A549 (cell line): ENCODE data around the gene OR1N1. TPM values are rescaled to one million over a fixed set of nuclear protein-coding genes. Genes with fewer than 3 reads are reported as not detected.
A peak's percentile ranks its signal among the peaks of the same experiment; 100 is the strongest.

Experiments used
- ATAC-seq, 2 experiments: fragments of 200-7000 bp in 1 of 2; fragments of >200 bp in 1 of 2; cut with Nextera tagmentation in 1 of 2; cut with Tn5 transposase in 1 of 2; 3 replicates each; pipeline versions ENCODE4 v1.8.0 to v1.9.1; 2018 to 2020; ENCODE audit warnings: mild to moderate bottlenecking in 1 of 2, moderate library complexity in 1 of 2
- CTCF ChIA-PET: fragments of 300-600 bp; sonication (Branson Sonifier 250); formaldehyde crosslinking; extraction: SDS; loops from one replicate; lab custom pipeline; 2021; ENCODE audit warnings: antibody characterized with exemption, inconsistent platforms; lab: Yijun Ruan, JAX
- POLR2A ChIA-PET: fragments of 350-600 bp; formaldehyde crosslinking; extraction: SDS; loops from one replicate; lab custom pipeline; 2021; ENCODE audit warnings: antibody characterized with exemption, inconsistent platforms; lab: Yijun Ruan, JAX
- DNase-seq, 2 experiments: peaks; one replicate each; pipeline versions ENCODE4 v3.0.0 to v3.0.0-alpha.2; 2011 to 2016; ENCODE audit warnings: low read depth in 1 of 2, low spot score in 1 of 2
- FAIRE-seq: peaks from 2 replicates; lab custom pipeline; 2011; peaks lifted over from hg19 to GRCh38; lab: Jason Lieb, UNC
- H3K27ac ChIP-seq, 2 experiments: fragments of >200 bp; sonication (Bioruptor Twin); formaldehyde crosslinking; 3 replicates each; pipeline ENCODE4 v1.5.1; 2016 to 2017
- H3K4me1 ChIP-seq: fragments of >200 bp; sonication (Bioruptor Twin); formaldehyde crosslinking; 3 replicates; pipeline ENCODE4 v1.6.1; 2016
- H3K4me2 ChIP-seq: fragments of >200 bp; sonication (Bioruptor Twin); formaldehyde crosslinking; 3 replicates; pipeline ENCODE4 v1.6.1; 2016
- H3K4me3 ChIP-seq: fragments of >200 bp; sonication (Bioruptor Twin); formaldehyde crosslinking; 3 replicates; pipeline ENCODE4 v1.5.1; 2016
- H3K9me3 ChIP-seq: fragments of >200 bp; sonication (Bioruptor Twin); formaldehyde crosslinking; 3 replicates; pipeline ENCODE4 v1.6.1; 2016
- BCL3 ChIP-seq: fragments of >200 bp; sonication (Bioruptor Twin); formaldehyde crosslinking; IDR thresholded peaks from 3 replicates; pipeline ENCODE4 v1.6.1; 2016
- CBX2 ChIP-seq: fragments of 200-600 bp; sonication (generic); IDR thresholded peaks from 2 replicates; pipeline ENCODE4 v1.6.1; 2016; ENCODE audit warnings: low read depth, mild to moderate bottlenecking, borderline replicate concordance
- CEBPB ChIP-seq, 2 experiments: fragments of >200 bp in 1 of 2; sonication (Bioruptor Twin) in 1 of 2; formaldehyde crosslinking in 1 of 2; IDR thresholded peaks; 2 replicates each; pipeline ENCODE4 v1.6.1; 2012 to 2016
- CHD2 ChIP-seq: fragments of 150-350 bp; IDR thresholded peaks from 2 replicates; pipeline ENCODE4 v1.6.1; 2014; ENCODE audit warnings: low read length; ENCODE audit not compliant: partially characterized antibody
- CHD4 ChIP-seq: fragments of 200-600 bp; sonication (generic); IDR thresholded peaks from 2 replicates; pipeline ENCODE4 v1.6.1; 2016; ENCODE audit warnings: antibody characterized with exemption, mild to moderate bottlenecking, borderline replicate concordance
- E2F6 ChIP-seq: IDR thresholded peaks from 2 replicates; pipeline ENCODE4 v1.6.1; 2012; ENCODE audit warnings: low read depth, borderline replicate concordance
- ELK1 ChIP-seq: fragments of 150-350 bp; IDR thresholded peaks from 2 replicates; pipeline ENCODE4 v1.6.1; 2014; ENCODE audit warnings: low read depth, mild to moderate bottlenecking, low read length
- EP300 ChIP-seq, 2 experiments: fragments of >200 bp; sonication (Bioruptor Twin); formaldehyde crosslinking; IDR thresholded peaks; 2 replicates in 1 of 2; 3 replicates in 1 of 2; pipeline ENCODE4 v1.6.1; 2016 to 2017
- FOSB ChIP-seq: fragments of 250-450 bp; sonication (Bioruptor Pico); IDR thresholded peaks from 2 replicates; pipeline ENCODE4 v1.5.0; 2020; ENCODE audit warnings: mild to moderate bottlenecking, moderate library complexity
- GATA3 ChIP-seq: IDR thresholded peaks from 2 replicates; pipeline ENCODE4 v1.6.1; 2012; ENCODE audit warnings: borderline replicate concordance
- HES2 ChIP-seq: fragments of >200 bp; sonication (Bioruptor Twin); formaldehyde crosslinking; IDR thresholded peaks from 2 replicates; pipeline ENCODE4 v1.6.1; 2016
- HMGXB4 ChIP-seq: fragments of 250-450 bp; sonication (Bioruptor Pico); IDR thresholded peaks from 2 replicates; pipeline ENCODE4 v1.5.0; 2021; ENCODE audit warnings: mild to moderate bottlenecking, moderate library complexity, borderline replicate concordance
- HOXB5 ChIP-seq: fragments of 250-450 bp; sonication (Bioruptor Pico); IDR thresholded peaks from 2 replicates; pipeline ENCODE4 v1.5.0; 2020; ENCODE audit warnings: mild to moderate bottlenecking, moderate library complexity
- KDM1A ChIP-seq: fragments of 200-600 bp; sonication (generic); IDR thresholded peaks from 2 replicates; pipeline ENCODE4 v1.6.1; 2016; ENCODE audit warnings: low read depth, mild to moderate bottlenecking
- MAFK ChIP-seq: fragments of 450-650 bp; IDR thresholded peaks from 2 replicates; pipeline ENCODE4 v1.6.1; 2014; ENCODE audit not compliant: partially characterized antibody
- MAZ ChIP-seq: fragments of 150-350 bp; IDR thresholded peaks from 2 replicates; pipeline ENCODE4 v1.6.1; 2014; ENCODE audit warnings: antibody characterized with exemption, low read depth, low read length, borderline replicate concordance
- MYC ChIP-seq: IDR thresholded peaks from 2 replicates; pipeline ENCODE4 v1.6.1; 2012; ENCODE audit warnings: mild to moderate bottlenecking, inconsistent platforms, low read length, improper control_type of control experiment, borderline replicate concordance
- NFE2L2 ChIP-seq: fragments of 150-350 bp; conservative IDR thresholded peaks from 2 replicates; pipeline ENCODE4 v1.6.1; 2014; ENCODE audit warnings: low read length
- NPAS2 ChIP-seq: fragments of 250-450 bp; sonication (Bioruptor Pico); IDR thresholded peaks from 2 replicates; pipeline ENCODE4 v1.8.0; 2022; ENCODE audit warnings: mild to moderate bottlenecking, moderate library complexity, borderline replicate concordance
- POLR2A ChIP-seq: IDR thresholded peaks from 2 replicates; pipeline ENCODE4 v1.6.1; 2012; ENCODE audit warnings: mild to moderate bottlenecking, low read length
- POLR2AphosphoS2 ChIP-seq: conservative IDR thresholded peaks from 2 replicates; pipeline ENCODE4 v1.6.1; 2012; ENCODE audit warnings: low read length, improper control_type of control experiment, inconsistent platforms
- RARB ChIP-seq: fragments of 250-450 bp; sonication (Bioruptor Pico); IDR thresholded peaks from 2 replicates; pipeline ENCODE4 v1.8.0; 2021; ENCODE audit warnings: mild to moderate bottlenecking, moderate library complexity
- TP53 ChIP-seq: fragments of 250-450 bp; sonication (Bioruptor Pico); IDR thresholded peaks from 2 replicates; pipeline ENCODE4 v1.5.0; 2021; ENCODE audit warnings: mild to moderate bottlenecking, moderate library complexity
- ZNF302 ChIP-seq: fragments of 250-450 bp; sonication (Bioruptor Pico); IDR thresholded peaks from 2 replicates; pipeline ENCODE4 v1.9.0; 2021; ENCODE audit warnings: inconsistent platforms, mild to moderate bottlenecking, moderate library complexity
- WGBS: methylation state at CpG from one replicate; pipeline ENCODE4 v1.1.6; 2017; ENCODE audit errors: missing lambda C conversion rate; 5-methylcytosine and 5-hydroxymethylcytosine counted together
- polyA plus RNA-seq, 4 experiments: library from polyadenylated mRNA; depleted of rRNA in 3 of 4; stranded (reverse); fragments of >200 nt; fragmentation: RNase III in 1 of 4; extraction: RNeasy Plus Mini Kit Qiagen cat#74134 plus additional on column Dnase treatment in 1 of 4; gene quantifications; 2 replicates in 3 of 4; 3 replicates in 1 of 4; pipeline ENCODE4 v1.2.3, GENCODE V29; 2011 to 2017

Gene OR1N1
- polyA plus RNA-seq, 2 of the 4 experiments (the other 2 are of a cell fraction) = not detected

- FAIRE-seq (no peak), DNase-seq (no peak), ATAC-seq (no peak)
- ChIA-PET CTCF (interaction anchor here (1.2 kb wide), 1 partner anchor 11 kb away, joined by 3 read pairs; no protein-coding TSS in a partner anchor), POLR2A (no interaction called here)
- no peak for TF ChIP-seq E2F6
- no peak for TF ChIP-seq BCL3
- TF ChIP-seq MYC = no peak
- no peak for TF ChIP-seq POLR2A
- TF ChIP-seq NPAS2 (CRISPR knock-in tag) = no peak
- no peak for TF ChIP-seq CBX2
- no peak for TF ChIP-seq GATA3
- TF ChIP-seq KDM1A = no peak
- no peak for TF ChIP-seq CHD2
- TF ChIP-seq HMGXB4 (CRISPR knock-in tag) = no peak
- no peak for TF ChIP-seq MAZ
- no peak for TF ChIP-seq MAFK
- TF ChIP-seq CEBPB (IDR thresholded peaks at IDR 0.05) = no peak
- no peak for TF ChIP-seq POLR2AphosphoS2
- TF ChIP-seq HOXB5 (CRISPR knock-in tag) = no peak
- TF ChIP-seq FOSB (CRISPR knock-in tag) = no peak
- no peak for TF ChIP-seq RARB (CRISPR knock-in tag)
- Histone ChIP-seq H3K4me1 (no peaks in the 10 kb centered on the region), H3K27ac (no peak overlapping the region), H3K9me3 (no peaks in the 10 kb centered on the region), H3K4me2 (no peak overlapping the region), H3K4me3 (no peak overlapping the region)
- 95% methylated on average over 5 of the region's 5 CpGs for WGBS
Measured at GRCh38 chr9:122479062-122479461, 48.0 kb downstream of the OR1N1 start.

- H3K27ac ChIP-seq = no peak within 1 kb of the TSS
- TF ChIP-seq EP300 (IDR thresholded peaks at IDR 0.05) (no peak), CHD2 (no peak), NFE2L2 (no peak), FOSB (CRISPR knock-in tag) (no peak), TP53 (CRISPR knock-in tag) (no peak), CHD4 (no peak)
- CTCF ChIA-PET = interaction anchor here (1.1 kb wide), 1 partner anchor 12 kb away, joined by 5 read pairs; no protein-coding TSS in a partner anchor
- DNase-seq (no peak), FAIRE-seq (no peak), ATAC-seq (no peak)
- H3K4me2 ChIP-seq = no peak within 1 kb of the TSS
- H3K4me3 ChIP-seq = no peak within 1 kb of the TSS
- POLR2A ChIA-PET = no interaction called here
- H3K4me1 ChIP-seq = no peaks in the 10 kb centered on the region
- WGBS = 87% methylated on average over 6 of the region's 6 CpGs
- no peaks in the 10 kb centered on the region for H3K9me3 ChIP-seq
Measured at GRCh38 chr9:122477826-122478225, 49.3 kb downstream of the OR1N1 start, which contains the start of gene OR1J1. OR1J1 (minus strand) TSS chr9:122477926; CDS start chr9:122477926, 0 bp downstream.

- no peak for ATAC-seq
- H3K9me3 ChIP-seq = no peaks in the 10 kb centered on the region
- DNase-seq = no peak
- no peak overlapping the region for H3K4me2 ChIP-seq
- POLR2A ChIA-PET = no interaction called here
- no peaks in the 10 kb centered on the region for H3K4me1 ChIP-seq
- TF ChIP-seq HES2 = no peak
- no peak for TF ChIP-seq HOXB5 (CRISPR knock-in tag)
- TF ChIP-seq MAFK = peak; percentile 95
- no peak for TF ChIP-seq ZNF302 (CRISPR knock-in tag)
- TF ChIP-seq ELK1 = no peak
- no peak for TF ChIP-seq NPAS2 (CRISPR knock-in tag)
- TF ChIP-seq, all 56 proteins: peak for 1
- no peak for FAIRE-seq
- 80% methylated on average over 3 of the region's 3 CpGs for WGBS
- Histone ChIP-seq H3K4me3 (no peak overlapping the region), H3K27ac (no peak overlapping the region)
- CTCF ChIA-PET = interaction anchor here (1.1 kb wide), 1 partner anchor 12 kb away, joined by 5 read pairs; no protein-coding TSS in a partner anchor
Measured at GRCh38 chr9:122477346-122477745, 49.7 kb downstream of the OR1N1 start.
